Measurements from ENCODE around the gene BTLA.

The BTLA gene

GRCh38 chr3:112416391-112417212 is 82.7 kb downstream of the BTLA start:
- no peak overlapping the region for H3K4me3 ChIP-seq (ENCODE audit: low read depth, low read length)
- no peak for TF ChIP-seq ZNF791 (tag by site-specific recombination; IDR thresholded peaks at IDR 0.05)
- TF ChIP-seq ZNF747 (tag by site-specific recombination; IDR thresholded peaks at IDR 0.05) = no peak
- no peak for TF ChIP-seq ZNF548 (tag by site-specific recombination; IDR thresholded peaks at IDR 0.05)
- no peak for TF ChIP-seq ZNF521 (tag by site-specific recombination; IDR thresholded peaks at IDR 0.05)
- TF ChIP-seq ZBTB17 (tag by site-specific recombination; IDR thresholded peaks at IDR 0.05) = no peak
- TF ChIP-seq ZNF610 (tag by site-specific recombination; IDR thresholded peaks at IDR 0.05; ENCODE audit: borderline replicate concordance) = no peak
- TF ChIP-seq ZNF114 (tag by site-specific recombination; IDR thresholded peaks at IDR 0.05) = no peak
- TF ChIP-seq ZBTB21 (tag by site-specific recombination; IDR thresholded peaks at IDR 0.05) = no peak
- H3K9me3 ChIP-seq (ENCODE audit: control insufficient read depth, insufficient read depth, low read depth, low read length) = no peaks in the 10 kb centered on the region
- ChIA-PET CTCF (no interaction called here), POLR2A (no interaction called here)
- H3K27ac ChIP-seq (ENCODE audit: extremely low read depth, low read depth, low read length) = no peak overlapping the region
- no peaks in the 10 kb centered on the region for H3K4me1 ChIP-seq (ENCODE audit: control insufficient read depth, insufficient read depth, low read length)
- H3K36me3 ChIP-seq (ENCODE audit: control insufficient read depth in 2 of 2, insufficient read depth in 1 of 2, low read length in 2 of 2) = no peaks in the 10 kb centered on the region

GRCh38 chr3:112415390-112415789 is 83.9 kb downstream of the BTLA start:
- ChIA-PET CTCF (no interaction called here), POLR2A (no interaction called here)
- no peak overlapping the region for H3K27ac ChIP-seq (ENCODE audit: extremely low read depth, low read depth, low read length)
- H3K36me3 ChIP-seq (ENCODE audit: control insufficient read depth in 2 of 2, insufficient read depth in 1 of 2, low read length in 2 of 2) = no peaks in the 10 kb centered on the region
- H3K4me1 ChIP-seq (ENCODE audit: control insufficient read depth, insufficient read depth, low read length) = no peaks in the 10 kb centered on the region
- no peaks in the 10 kb centered on the region for H3K9me3 ChIP-seq (ENCODE audit: control insufficient read depth, insufficient read depth, low read depth, low read length)
- no peak overlapping the region for H3K4me3 ChIP-seq (ENCODE audit: low read depth, low read length)
- no peak for TF ChIP-seq ZNF416 (tag by site-specific recombination; IDR thresholded peaks at IDR 0.05)
- TF ChIP-seq ZNF223 (tag by site-specific recombination; IDR thresholded peaks at IDR 0.05) = no peak
- no peak for TF ChIP-seq GFI1B (tag by site-specific recombination; IDR thresholded peaks at IDR 0.05)
- TF ChIP-seq ZNF292 (tag by site-specific recombination; IDR thresholded peaks at IDR 0.05; ENCODE audit: borderline replicate concordance, low read depth) = no peak
- TF ChIP-seq ZNF37A (tag by site-specific recombination; IDR thresholded peaks at IDR 0.05) = no peak
- TF ChIP-seq KLF8 (tag by site-specific recombination; IDR thresholded peaks at IDR 0.05) = no peak
